ENCODE data around the gene CNOT6. TPM values are rescaled to one million over a fixed set of nuclear protein-coding genes. Genes with fewer than 3 reads are reported as not detected.
A peak's percentile ranks its signal among the peaks of the same experiment; 100 is the strongest.

CNOT6 gene
- total RNA-seq, 1 experiment from 2014 or later: 48.8 TPM

DNA sequence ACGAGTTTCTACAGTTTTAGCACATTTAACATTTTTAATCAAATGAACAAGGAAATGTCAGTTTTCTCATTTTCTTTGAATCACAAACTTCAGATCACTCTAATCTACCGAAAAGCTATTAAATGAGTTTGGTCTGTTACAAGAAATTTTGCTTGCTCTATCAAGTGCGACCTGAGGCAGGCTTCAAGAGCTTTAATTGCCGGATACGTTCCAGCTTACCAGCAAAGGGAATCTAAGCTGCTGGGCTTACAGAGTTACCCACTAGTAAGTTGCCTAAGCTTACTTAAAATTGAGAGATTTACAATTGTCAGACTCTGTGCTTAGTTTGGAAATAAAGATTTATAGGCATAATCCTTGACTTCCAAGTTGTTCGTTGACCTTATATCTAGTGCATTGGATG is 86.5 kb downstream of the CNOT6 start:
- H3K27me3 ChIP-seq (ENCODE audit: insufficient read depth, low read depth): no peaks in the 10 kb centered on the region
- H3K27ac ChIP-seq: no peak overlapping the region
- no peaks in the 10 kb centered on the region for H3K79me2 ChIP-seq (ENCODE audit: low read depth)
- H3K4me2 ChIP-seq: no peak overlapping the region
- no TSS peak for BruUV-seq (replicated peaks)
- TF ChIP-seq EZH2 (IDR thresholded peaks at IDR 0.05; ENCODE audit: low read depth) (no peak), CTCF (conservative IDR thresholded peaks at IDR 0.05) (no peak)
- DNase-seq: no peak
- H3K4me3 ChIP-seq: no peak overlapping the region
- POLR2A ChIA-PET (ENCODE audit: unreplicated experiment): no interaction called here
- H3K4me1 ChIP-seq (replicated peaks; ENCODE audit: insufficient read depth): no peaks in the 10 kb centered on the region
- CTCF ChIA-PET: interaction anchor here (0.7 kb wide), 1 partner anchor 443 kb away, joined by 8 read pairs; no protein-coding TSS in a partner anchor
- intact Hi-C loops (cut with micrococcal nuclease; ENCODE audit: unreplicated experiment): no loop called here
- no peak overlapping the region for H2AFZ ChIP-seq
- peaks cover 3% of the 10 kb centered on the region for H4K20me1 ChIP-seq (ENCODE audit: insufficient read depth)
- no peaks in the 10 kb centered on the region; the same call in 1 of the 2 replicates for H3K9me3 ChIP-seq (ENCODE audit: insufficient read depth, low read depth)
- peaks cover 6% of the 10 kb centered on the region; the same call in 1 of the 2 replicates for H3F3A ChIP-seq (ENCODE audit: insufficient read depth, low read depth)
- H3K36me3 ChIP-seq (ENCODE audit: low read depth): 0 out of 2 replicates have a peak, but pooled peaks cover 15% of the 10 kb centered on the region
- no peaks in the 10 kb centered on the region for H3K9me2 ChIP-seq (ENCODE audit: insufficient read depth)

DNA sequence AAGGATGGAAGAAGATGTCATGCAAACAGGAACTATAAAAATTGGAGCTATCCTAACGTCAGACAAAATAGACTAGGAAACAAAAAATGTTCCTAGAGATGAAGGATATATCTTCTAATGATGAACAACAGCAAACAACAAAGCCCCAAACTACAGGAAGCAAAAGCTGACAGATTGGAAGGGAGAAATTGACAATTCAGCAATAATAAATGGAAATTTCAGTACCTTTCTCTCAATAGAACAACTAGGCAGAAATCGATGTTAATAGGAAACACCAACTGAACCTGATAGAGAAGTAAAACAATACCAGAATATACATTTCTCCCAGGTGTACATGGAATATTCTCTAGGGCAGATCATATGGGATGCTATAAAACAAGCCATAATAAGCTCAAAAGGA is 89.6 kb downstream of the CNOT6 start:
- CTCF ChIA-PET: interaction anchor here (0.6 kb wide), 1 partner anchor 72 kb away, joined by 3 read pairs; no protein-coding TSS in a partner anchor

GRCh38 chr5:180586204-180586603 is 92.0 kb downstream of the CNOT6 start:
- intact Hi-C loops (cut with micrococcal nuclease; ENCODE audit: unreplicated experiment): no loop called here
- Histone ChIP-seq H3K4me2 (no peak overlapping the region), H2AFZ (no peak overlapping the region), H4K20me1 (ENCODE audit: insufficient read depth) (0 out of 2 replicates have a peak, but pooled peaks cover 3% of the 10 kb centered on the region), H3K27me3 (ENCODE audit: insufficient read depth, low read depth) (no peaks in the 10 kb centered on the region), H3K4me1 (replicated peaks; ENCODE audit: insufficient read depth) (no peaks in the 10 kb centered on the region), H3K36me3 (ENCODE audit: low read depth) (no peaks in the 10 kb centered on the region), H3K9me2 (ENCODE audit: insufficient read depth) (no peaks in the 10 kb centered on the region), H3K9me3 (ENCODE audit: insufficient read depth, low read depth) (no peaks in the 10 kb centered on the region; the same call in 1 of the 2 replicates), H3F3A (ENCODE audit: insufficient read depth, low read depth) (peaks cover 6% of the 10 kb centered on the region; the same call in 1 of the 2 replicates), H3K27ac (no peak overlapping the region), H3K4me3 (no peak overlapping the region), H3K79me2 (ENCODE audit: low read depth) (no peaks in the 10 kb centered on the region)
- POLR2A ChIA-PET (ENCODE audit: unreplicated experiment): interaction anchor here (0.6 kb wide), 1 partner anchor 11 kb away, joined by 13 read pairs; no protein-coding TSS in a partner anchor
- no peak for DNase-seq
- TF ChIP-seq EZH2 (IDR thresholded peaks at IDR 0.05; ENCODE audit: low read depth) (no peak), CTCF (conservative IDR thresholded peaks at IDR 0.05) (no peak)
- CTCF ChIA-PET: no interaction called here
- BruUV-seq (replicated peaks): no TSS peak

More for the DNA sequence above, 89.6 kb downstream of the CNOT6 start:
- DNase-seq: no peak
- Histone ChIP-seq H3F3A (ENCODE audit: insufficient read depth, low read depth) (peaks cover 6% of the 10 kb centered on the region; the same call in 1 of the 2 replicates), H3K27me3 (ENCODE audit: insufficient read depth, low read depth) (no peaks in the 10 kb centered on the region), H2AFZ (no peak overlapping the region), H3K9me3 (ENCODE audit: insufficient read depth, low read depth) (no peaks in the 10 kb centered on the region; the same call in 1 of the 2 replicates), H4K20me1 (ENCODE audit: insufficient read depth) (0 out of 2 replicates have a peak, but pooled peaks cover 3% of the 10 kb centered on the region), H3K36me3 (ENCODE audit: low read depth) (no peaks in the 10 kb centered on the region), H3K4me3 (no peak overlapping the region), H3K79me2 (ENCODE audit: low read depth) (no peaks in the 10 kb centered on the region), H3K4me1 (replicated peaks; ENCODE audit: insufficient read depth) (no peaks in the 10 kb centered on the region), H3K27ac (no peak overlapping the region), H3K4me2 (no peak overlapping the region), H3K9me2 (ENCODE audit: insufficient read depth) (no peaks in the 10 kb centered on the region)
- intact Hi-C loops (cut with micrococcal nuclease; ENCODE audit: unreplicated experiment): no loop called here
- BruUV-seq (replicated peaks): TSS peak; percentile 2
- POLR2A ChIA-PET (ENCODE audit: unreplicated experiment): no interaction called here
- TF ChIP-seq EZH2 (IDR thresholded peaks at IDR 0.05; ENCODE audit: low read depth) (no peak), CTCF (conservative IDR thresholded peaks at IDR 0.05) (no peak)
